ENCODE data around the gene CRACR2B.

GRCh38 chr11:861105-861479 lies 33.4 kb downstream of the CRACR2B start:
- TF ChIP-seq GATA2 (IDR thresholded peaks at IDR 0.05; ENCODE audit: low read depth, low read length) (no peak), GATA3 (IDR thresholded peaks at IDR 0.05; ENCODE audit: low read depth, low read length) (no peak)
